Gastrocnemius medialis (tissue), 4 donors: Measurements from ENCODE around the gene CACNG7.

Source experiments
- POLR2A ChIP-seq, 2 donors: fragments of 450-650 bp; IDR thresholded peaks; one replicate each; pipeline ENCODE4 v1.6.1; 2017; ENCODE audit warnings: antibody characterized with exemption in 2 of 2, mild to moderate bottlenecking in 2 of 2, moderate library complexity in 2 of 2
- TF ChIP-seq, protein P1 (sequence below), 5 experiments: fragments of 450-650 bp in 3 of 5; fragments of 200-600 bp in 2 of 5; sonication (generic) in 2 of 5; IDR thresholded peaks in 4 of 5; conservative IDR thresholded peaks in 1 of 5; 1 replicate in 4 of 5; 2 replicates in 1 of 5; pipeline ENCODE4 v1.5.1; 2016 to 2019; ENCODE audit warnings: antibody characterized with exemption in 5 of 5, mild to moderate bottlenecking in 3 of 5, moderate library complexity in 3 of 5

DNA sequence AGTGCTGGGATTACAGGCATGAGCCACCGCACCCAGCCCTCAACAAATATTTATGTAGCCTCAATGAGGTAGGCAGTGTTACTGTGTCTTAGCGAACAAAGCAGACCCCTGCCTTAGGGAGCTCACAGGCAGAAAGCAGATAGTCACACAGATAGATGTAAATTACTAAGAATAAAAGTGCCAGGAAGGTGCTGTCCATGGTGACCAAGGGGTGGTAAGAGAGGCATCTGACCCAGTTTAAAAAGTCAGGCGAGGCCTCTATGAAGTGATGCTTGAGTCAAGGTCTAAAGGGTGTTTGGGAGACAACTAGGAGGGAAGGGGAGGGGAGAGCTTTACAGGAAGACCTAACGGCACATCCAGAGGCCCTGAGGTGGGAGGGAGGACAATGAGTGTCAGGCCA is 12.4 kb upstream of the CACNG7 start:
- TF ChIP-seq, protein P1, sequence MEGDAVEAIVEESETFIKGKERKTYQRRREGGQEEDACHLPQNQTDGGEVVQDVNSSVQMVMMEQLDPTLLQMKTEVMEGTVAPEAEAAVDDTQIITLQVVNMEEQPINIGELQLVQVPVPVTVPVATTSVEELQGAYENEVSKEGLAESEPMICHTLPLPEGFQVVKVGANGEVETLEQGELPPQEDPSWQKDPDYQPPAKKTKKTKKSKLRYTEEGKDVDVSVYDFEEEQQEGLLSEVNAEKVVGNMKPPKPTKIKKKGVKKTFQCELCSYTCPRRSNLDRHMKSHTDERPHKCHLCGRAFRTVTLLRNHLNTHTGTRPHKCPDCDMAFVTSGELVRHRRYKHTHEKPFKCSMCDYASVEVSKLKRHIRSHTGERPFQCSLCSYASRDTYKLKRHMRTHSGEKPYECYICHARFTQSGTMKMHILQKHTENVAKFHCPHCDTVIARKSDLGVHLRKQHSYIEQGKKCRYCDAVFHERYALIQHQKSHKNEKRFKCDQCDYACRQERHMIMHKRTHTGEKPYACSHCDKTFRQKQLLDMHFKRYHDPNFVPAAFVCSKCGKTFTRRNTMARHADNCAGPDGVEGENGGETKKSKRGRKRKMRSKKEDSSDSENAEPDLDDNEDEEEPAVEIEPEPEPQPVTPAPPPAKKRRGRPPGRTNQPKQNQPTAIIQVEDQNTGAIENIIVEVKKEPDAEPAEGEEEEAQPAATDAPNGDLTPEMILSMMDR (IDR thresholded peaks at IDR 0.05 in 4 of 5, conservative IDR thresholded peaks at IDR 0.05 in 1 of 5) = no peak
- no peak for TF ChIP-seq POLR2A (IDR thresholded peaks at IDR 0.05)
